T-helper 1 cell treated with Interleukin-12 subunit alpha and Interleukin-12 subunit beta and Interleukin-4 antibody, amounts not matched to agents 30 ng/mL and 1 ng/mL, for 36 hours (primary cell): ENCODE results near the gene EGLN3. TPM values are rescaled to one million over a fixed set of nuclear protein-coding genes. Genes with fewer than 3 reads are reported as not detected.

Source experiments
- intact Hi-C: fragments of 100-400 bp; cut with micrococcal nuclease; formaldehyde crosslinking; loops from one replicate; pipeline ENCODE4 v1.15.1; 2024
- total RNA-seq: library from RNA; stranded (reverse); gene quantifications from 2 replicates; pipeline ENCODE4 v1.2.3, GENCODE V29; 2022

EGLN3 gene
- total RNA-seq, 1 donor from 2014 or later: 47.4 TPM

GRCh38 chr14:33916663-33917565 is 34.0 kb downstream of the EGLN3 start:
- intact Hi-C loops: loop anchor here (2.0 kb wide), 1 partner anchor 78 kb away; no protein-coding TSS in a partner anchor

GRCh38 chr14:33915682-33916081 is 35.2 kb downstream of the EGLN3 start:
- intact Hi-C loops: loop anchor here (2.0 kb wide), 1 partner anchor 77 kb away; no protein-coding TSS in a partner anchor

GRCh38 chr14:33914676-33915516 is 36.0 kb downstream of the EGLN3 start:
- intact Hi-C loops: no loop called here

GRCh38 chr14:33911046-33911445 is 39.8 kb downstream of the EGLN3 start:
- intact Hi-C loops: no loop called here

GRCh38 chr14:33910435-33910834 is 40.4 kb downstream of the EGLN3 start:
- intact Hi-C loops: no loop called here

GRCh38 chr14:33909380-33910084 is 41.3 kb downstream of the EGLN3 start:
- intact Hi-C loops: no loop called here

- intact Hi-C loops: no loop called here
These were observed 42.2 kb downstream of the EGLN3 start for GRCh38 chr14:33908540-33909223.

GRCh38 chr14:33906968-33907367 is 43.9 kb downstream of the EGLN3 start:
- intact Hi-C loops: no loop called here

- intact Hi-C loops: no loop called here
These were observed 46.3 kb downstream of the EGLN3 start for GRCh38 chr14:33904609-33905008.

GRCh38 chr14:33903369-33903768 is 47.5 kb downstream of the EGLN3 start:
- intact Hi-C loops: no loop called here

- intact Hi-C loops: no loop called here
These were observed 48.5 kb downstream of the EGLN3 start for GRCh38 chr14:33902363-33902762.

GRCh38 chr14:33901426-33902155 is 49.3 kb downstream of the EGLN3 start:
- intact Hi-C loops: no loop called here

- intact Hi-C loops: no loop called here
These were observed 50.2 kb downstream of the EGLN3 start for GRCh38 chr14:33900706-33901105.

- intact Hi-C loops: no loop called here
These were observed 51.0 kb downstream of the EGLN3 start for GRCh38 chr14:33899723-33900341.

GRCh38 chr14:33897878-33898535 is 52.9 kb downstream of the EGLN3 start:
- intact Hi-C loops: no loop called here

GRCh38 chr14:33897382-33897781 is 53.5 kb downstream of the EGLN3 start:
- intact Hi-C loops: no loop called here

GRCh38 chr14:33894339-33894738 is 56.5 kb downstream of the EGLN3 start:
- intact Hi-C loops: no loop called here

GRCh38 chr14:33891700-33892099 is 59.2 kb downstream of the EGLN3 start:
- intact Hi-C loops: no loop called here

- intact Hi-C loops: no loop called here
These were observed 66.0 kb downstream of the EGLN3 start for GRCh38 chr14:33884916-33885315.
